HL-60 (cell line): ENCODE measurements around the gene TAS1R1.

ENCODE experiments used
- DNase-seq, 2 experiments: peaks; one replicate each; pipeline ENCODE4 v3.0.0-alpha.2; 2010 to 2020; ENCODE audit warnings: low read depth in 1 of 2, low spot score in 1 of 2
- H3K27ac ChIP-seq: fragments of 250-450 bp; sonication (Bioruptor Pico); replicated peaks from 2 replicates; pipeline ENCODE4 v1.5.1; 2020; ENCODE audit warnings: mild to moderate bottlenecking, moderate library complexity
- H3K27me3 ChIP-seq: fragments of 250-450 bp; sonication (Bioruptor Pico); 2 replicates; pipeline ENCODE4 v1.5.1; 2021; ENCODE audit warnings: mild to moderate bottlenecking, moderate library complexity; ENCODE audit not compliant: insufficient read depth, poor library complexity, severe bottlenecking
- H3K4me3 ChIP-seq: replicated peaks from 2 replicates; pipeline ENCODE4 v1.5.1; 2011; ENCODE audit warnings: mild to moderate bottlenecking, control low read depth, low read length; ENCODE audit not compliant: insufficient read depth
- CTCF ChIP-seq: IDR thresholded peaks from one replicate; pipeline ENCODE4 v1.5.1; 2011; ENCODE audit warnings: low read length, control low read depth, inconsistent platforms; ENCODE audit not compliant: insufficient read depth
- GABPA ChIP-seq: IDR thresholded peaks from 2 replicates; pipeline ENCODE4 v1.6.1; 2012; ENCODE audit warnings: low read depth
- POLR2AphosphoS5 ChIP-seq: IDR thresholded peaks from 2 replicates; pipeline ENCODE4 v1.6.1; 2012; ENCODE audit warnings: low read depth
- REST ChIP-seq: IDR thresholded peaks from 2 replicates; pipeline ENCODE4 v1.6.1; 2012; ENCODE audit warnings: low read depth; ENCODE audit not compliant: insufficient replicate concordance
- SPI1 ChIP-seq: IDR thresholded peaks from 2 replicates; pipeline ENCODE4 v1.6.1; 2012; ENCODE audit warnings: low read depth, mild to moderate bottlenecking, borderline replicate concordance

TAS1R1 gene

DNA sequence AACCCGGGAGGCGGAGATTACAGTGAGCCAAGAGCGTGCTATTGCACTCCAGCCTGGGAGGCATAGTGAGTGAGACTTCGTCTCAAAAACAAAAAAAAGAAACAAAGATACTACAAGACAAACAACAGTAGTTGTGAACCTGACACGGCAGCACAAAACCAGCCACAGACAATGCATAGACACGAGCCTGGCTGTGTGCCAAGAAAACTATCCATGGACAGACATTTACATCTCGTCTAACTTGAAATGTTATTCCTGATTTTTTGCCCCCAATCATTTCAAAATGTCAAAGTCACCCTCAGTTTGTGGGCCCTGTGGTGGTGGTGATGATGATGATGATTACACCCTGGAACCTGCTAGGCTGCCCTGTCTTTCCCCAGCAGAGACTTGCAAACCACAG, 41.2 kb downstream of the TAS1R1 start:
- Histone ChIP-seq H3K27me3 (no peaks in the 10 kb centered on the region), H3K4me3 (no peak overlapping the region), H3K27ac (no peak overlapping the region)
- DNase-seq = no peak
- TF ChIP-seq CTCF = no peak
- TF ChIP-seq REST = no peak
- no peak for TF ChIP-seq POLR2AphosphoS5
- no peak for TF ChIP-seq GABPA
- TF ChIP-seq SPI1 = no peak

DNA sequence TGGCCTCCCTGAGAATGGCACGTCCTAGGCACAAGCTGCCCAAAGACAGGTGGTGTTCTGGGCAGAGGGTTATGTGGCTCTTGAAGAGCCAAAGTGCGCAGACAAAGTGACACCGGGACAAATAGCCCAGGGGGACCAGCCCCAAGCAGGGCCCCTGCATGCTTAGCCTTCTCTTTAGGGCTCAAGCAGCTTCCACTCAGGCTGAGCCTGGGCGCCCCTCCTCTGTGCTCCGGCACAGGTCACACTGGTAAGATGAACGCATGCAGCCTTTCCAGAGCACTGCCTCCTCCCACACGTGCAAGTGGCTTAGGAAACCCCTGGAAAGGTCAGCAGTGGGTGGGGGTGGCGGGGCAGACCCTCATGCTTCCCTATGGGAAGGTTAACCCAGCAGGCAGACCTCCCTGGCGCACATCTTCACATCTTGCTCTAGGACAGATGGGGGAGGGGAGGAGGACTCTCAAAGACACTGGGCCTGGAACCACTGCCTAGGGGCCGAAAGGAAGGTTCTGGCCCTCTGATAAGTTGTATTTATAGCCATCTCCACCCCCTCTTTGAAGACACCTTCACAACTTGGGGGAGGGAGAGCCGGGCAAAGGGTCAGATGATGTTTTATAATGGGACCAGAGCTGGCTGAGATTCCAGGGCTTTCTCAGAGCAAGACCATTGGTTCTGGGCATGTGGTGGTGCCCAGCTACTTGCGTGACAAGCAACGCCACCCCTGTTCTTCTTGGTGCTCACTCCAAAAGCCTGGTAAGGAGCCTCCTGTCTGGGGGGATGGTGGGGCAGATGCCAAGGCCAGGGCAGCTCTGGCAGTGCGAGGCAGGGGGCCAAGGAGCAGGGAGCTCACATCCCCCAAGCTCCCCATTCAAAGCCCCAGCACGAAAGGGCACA, 42.0 kb downstream of the TAS1R1 start:
- DNase-seq = no peak
- Histone ChIP-seq H3K27ac (no peak overlapping the region), H3K4me3 (no peak overlapping the region), H3K27me3 (no peaks in the 10 kb centered on the region)
- TF ChIP-seq GABPA = no peak
- no peak for TF ChIP-seq CTCF
- no peak for TF ChIP-seq REST
- TF ChIP-seq SPI1 = no peak

DNA sequence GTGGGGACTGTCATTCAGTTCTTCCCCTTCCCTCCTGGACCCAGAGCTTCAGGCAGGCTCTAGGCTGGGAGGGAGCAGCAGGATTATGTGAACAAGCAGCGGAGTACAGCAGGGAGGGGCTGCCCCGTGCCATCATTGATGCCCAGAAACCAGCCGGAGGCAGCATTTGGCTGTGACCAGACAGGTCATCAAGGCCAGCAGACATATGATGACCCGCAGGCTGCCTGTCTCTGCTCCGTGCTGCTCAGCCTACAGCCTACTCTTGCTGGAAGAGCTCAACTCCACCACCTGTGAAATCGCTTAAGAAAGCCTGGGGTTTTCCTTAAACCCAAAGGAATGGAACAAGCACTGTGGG, 42.6 kb downstream of the TAS1R1 start:
- DNase-seq = no peak
- no peaks in the 10 kb centered on the region for H3K27me3 ChIP-seq
- H3K4me3 ChIP-seq = no peak overlapping the region
- H3K27ac ChIP-seq = no peak overlapping the region
- no peak for TF ChIP-seq GABPA
- no peak for TF ChIP-seq SPI1
- TF ChIP-seq CTCF = no peak
- TF ChIP-seq POLR2AphosphoS5 = no peak
